ENCODE results near the gene ZFAND3. TPM values are rescaled to one million over a fixed set of nuclear protein-coding genes. Genes with fewer than 3 reads are reported as not detected.

Gene ZFAND3
- total and polyA plus RNA-seq, 2 experiments from 2014 or later = 16.9 to 28.2 TPM

- no peak for ATAC-seq
- H4K20me1 ChIP-seq (replicated peaks; ENCODE audit: insufficient read depth) = no peaks in the 10 kb centered on the region; the same call in 1 of the 2 replicates
Measured at GRCh38 chr6:38131527-38131965, 312.0 kb downstream of the ZFAND3 start.

GRCh38 chr6:38133932-38134703 lies 314.6 kb downstream of the ZFAND3 start:
- Histone ChIP-seq H3K79me2 (replicated peaks; ENCODE audit: insufficient read depth) (peaks cover 15% of the 10 kb centered on the region), H2AFZ (no peak overlapping the region), H3K27me3 (ENCODE audit: insufficient read depth) (no peaks in the 10 kb centered on the region), H3F3A (replicated peaks; ENCODE audit: low read depth) (no peaks in the 10 kb centered on the region), H3K9me2 (ENCODE audit: insufficient read depth) (no peaks in the 10 kb centered on the region), H4K20me1 (replicated peaks; ENCODE audit: insufficient read depth) (no peaks in the 10 kb centered on the region; the same call in 1 of the 2 replicates), H3K4me3 (no peak overlapping the region), H3K4me2 (no peak overlapping the region), H3K36me3 (ENCODE audit: insufficient read depth) (no peaks in the 10 kb centered on the region), H3K4me1 (ENCODE audit: insufficient read depth) (peaks cover 22% of the 10 kb centered on the region), H3K27ac (ENCODE audit: low read depth) (no peak overlapping the region)
- peaks cover 2% of the 10 kb centered on the region for H3K27me3 Mint-ChIP-seq (ENCODE audit: insufficient read depth, low read depth, poor library complexity)
- peaks cover 6% of the 10 kb centered on the region; the same call in 2 of the 3 replicates for H3K36me3 Mint-ChIP-seq (ENCODE audit: low read depth)
- TF ChIP-seq CREB1 (CRISPR knock-in tag; IDR thresholded peaks at IDR 0.05; ENCODE audit: low read depth) (no peak), CTCF (conservative IDR thresholded peaks at IDR 0.05; ENCODE audit: low read depth in 2 of 2) (no peak), STAT1 (IDR thresholded peaks at IDR 0.05; ENCODE audit: unreplicated experiment) (no peak), NANOG (IDR thresholded peaks at IDR 0.05; ENCODE audit: borderline replicate concordance) (no peak), ZNF462 (CRISPR knock-in tag; IDR thresholded peaks at IDR 0.05) (no peak), ZNF331 (CRISPR knock-in tag; IDR thresholded peaks at IDR 0.05; ENCODE audit: low read depth) (no peak), JUNB (IDR thresholded peaks at IDR 0.05; ENCODE audit: unreplicated experiment) (no peak), ETS1 (IDR thresholded peaks at IDR 0.05) (no peak), ZNF114 (CRISPR knock-in tag; IDR thresholded peaks at IDR 0.05) (no peak)
- H3K27ac Mint-ChIP-seq = no peak overlapping the region
- H3K4me1 Mint-ChIP-seq = peaks cover 41% of the 10 kb centered on the region
- no peak overlapping the region for H3K4me3 Mint-ChIP-seq
- ATAC-seq = no peak
- no peak for DNase-seq (ENCODE audit: low spot score)
- H3K9me3 Mint-ChIP-seq = peaks cover 3% of the 10 kb centered on the region; the same call in 2 of the 3 replicates

More at GRCh38 chr6:38131527-38131965, 312.0 kb downstream of the ZFAND3 start:
- Histone ChIP-seq H3F3A (replicated peaks; ENCODE audit: low read depth) (no peaks in the 10 kb centered on the region), H2AFZ (no peak overlapping the region), H3K4me1 (ENCODE audit: insufficient read depth) (no peaks in the 10 kb centered on the region; the same call in 1 of the 2 replicates), H3K27me3 (ENCODE audit: insufficient read depth) (no peaks in the 10 kb centered on the region), H3K36me3 (ENCODE audit: insufficient read depth) (no peaks in the 10 kb centered on the region), H3K4me2 (no peak overlapping the region), H3K4me3 (no peak overlapping the region), H3K9me2 (ENCODE audit: insufficient read depth) (no peaks in the 10 kb centered on the region), H3K27ac (ENCODE audit: low read depth) (no peak overlapping the region), H3K79me2 (replicated peaks; ENCODE audit: insufficient read depth) (peaks cover 15% of the 10 kb centered on the region)
- no peak for DNase-seq (ENCODE audit: low spot score)
- Mint-ChIP-seq H3K9me3 (peaks cover 3% of the 10 kb centered on the region; the same call in 2 of the 3 replicates), H3K4me1 (peaks cover 17% of the 10 kb centered on the region), H3K36me3 (ENCODE audit: low read depth) (peaks cover 14% of the 10 kb centered on the region), H3K4me3 (no peak overlapping the region), H3K27ac (peak overlapping the region; percentile 11; the same call in 1 of the 2 replicates), H3K27me3 (ENCODE audit: insufficient read depth, low read depth, poor library complexity) (no peaks in the 10 kb centered on the region)
- TF ChIP-seq ZNF114 (CRISPR knock-in tag; IDR thresholded peaks at IDR 0.05) = no peak

All from GM23338 (cell line).